ENCODE results near the gene EN2. TPM values are rescaled to one million over a fixed set of nuclear protein-coding genes. Genes with fewer than 3 reads are reported as not detected.

EN2 gene
- total RNA-seq, 1 donor from 2014 or later, result 3.4 TPM

- no peaks in the 10 kb centered on the region for H3K9me3 Mint-ChIP-seq (ENCODE audit: unreplicated experiment)
- H3K27me3 Mint-ChIP-seq (ENCODE audit: unreplicated experiment), result peaks cover 84% of the 10 kb centered on the region
- DNase-seq (ENCODE audit: extremely low spot score, unreplicated experiment), result no peak
- no peak for TF ChIP-seq CTCF (IDR thresholded peaks at IDR 0.05)
- H3K27ac Mint-ChIP-seq (ENCODE audit: unreplicated experiment), result no peak overlapping the region
- no peak overlapping the region for H3K4me3 Mint-ChIP-seq (ENCODE audit: unreplicated experiment)
- peaks cover 11% of the 10 kb centered on the region for H3K4me1 Mint-ChIP-seq (ENCODE audit: unreplicated experiment)
- no peaks in the 10 kb centered on the region for H3K36me3 Mint-ChIP-seq (ENCODE audit: unreplicated experiment)
These were observed 55.8 kb downstream of the EN2 start for GRCh38 chr7:155513543-155514285.

GRCh38 chr7:155514296-155514695 lies 56.4 kb downstream of the EN2 start:
- H3K4me3 Mint-ChIP-seq (ENCODE audit: unreplicated experiment), result no peak overlapping the region
- H3K9me3 Mint-ChIP-seq (ENCODE audit: unreplicated experiment), result no peaks in the 10 kb centered on the region
- peaks cover 7% of the 10 kb centered on the region for H3K4me1 Mint-ChIP-seq (ENCODE audit: unreplicated experiment)
- H3K27ac Mint-ChIP-seq (ENCODE audit: unreplicated experiment), result no peak overlapping the region
- peaks cover 82% of the 10 kb centered on the region for H3K27me3 Mint-ChIP-seq (ENCODE audit: unreplicated experiment)
- H3K36me3 Mint-ChIP-seq (ENCODE audit: unreplicated experiment), result no peaks in the 10 kb centered on the region
- no peak for DNase-seq (ENCODE audit: extremely low spot score, unreplicated experiment)
- no peak for TF ChIP-seq CTCF (IDR thresholded peaks at IDR 0.05)

Other genes with a start within 250 kb of the EN2 start
- 16.0 and 21.8 TPM in 2 replicates for gene INSIG1, start 160.3 kb upstream of the EN2 start, total RNA-seq
- gene CNPY1, start 88.4 kb downstream of the EN2 start, total RNA-seq, result not detected in 2 replicates
- 52.4 and 57.3 TPM in 2 replicates for gene RBM33, start 186.5 kb downstream of the EN2 start, total RNA-seq